ENCODE measurements around the gene STON2. TPM values are rescaled to one million over a fixed set of nuclear protein-coding genes. Genes with fewer than 3 reads are reported as not detected.

STON2 gene
- total and polyA plus RNA-seq, 2 experiments from 2014 or later = 5.0 to 22.7 TPM

DNA sequence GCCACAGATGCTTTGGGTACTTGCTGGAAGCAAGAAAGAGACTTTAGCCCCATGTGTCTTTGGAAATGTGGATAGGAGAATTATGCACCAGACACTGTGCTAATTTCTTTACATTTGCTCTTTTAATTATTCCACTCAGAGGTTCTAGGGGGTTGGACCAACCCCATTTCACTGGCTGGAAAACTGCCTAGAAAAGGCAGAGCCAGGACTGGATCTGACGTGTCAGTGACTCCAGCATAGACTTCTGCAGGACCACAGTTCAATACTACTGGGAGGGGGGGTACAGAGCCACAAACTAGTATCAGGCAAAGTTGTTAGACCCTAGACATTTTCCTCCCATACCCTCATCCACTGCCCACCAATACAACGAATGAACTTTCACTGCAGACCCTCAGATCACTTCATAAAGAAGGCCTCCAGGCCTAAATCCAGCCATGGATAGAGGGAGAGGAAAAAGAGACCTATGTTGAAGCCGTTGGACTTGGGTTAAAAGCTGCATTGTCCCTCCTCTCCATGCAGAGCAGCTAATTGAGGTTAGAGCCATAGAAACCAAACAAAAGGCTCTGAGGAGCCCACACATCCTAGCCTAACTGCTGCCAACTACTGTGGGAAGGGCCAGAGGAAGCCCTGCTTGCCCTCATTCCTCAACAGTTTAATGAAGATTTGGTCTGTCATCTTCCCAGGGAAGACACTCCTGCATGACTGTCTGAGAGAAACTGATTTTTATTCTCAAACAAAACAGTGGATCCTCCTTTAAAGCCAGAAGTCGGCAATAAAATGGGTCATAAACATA is 68.7 kb downstream of the STON2 start:
- 73% methylated on average over 4 of the region's 4 CpGs for WGBS (ENCODE audit: low lambda C conversion rate, missing lambda C conversion rate)
- Histone ChIP-seq H3K36me3 (replicated peaks; ENCODE audit: insufficient read depth, low read depth) (no peaks in the 10 kb centered on the region), H3K4me2 (no peak overlapping the region), H3K27me3 (no peaks in the 10 kb centered on the region), H3K4me3 (no peak overlapping the region), H2AFZ (no peak overlapping the region), H3K4me1 (ENCODE audit: insufficient read depth) (peaks cover 7% of the 10 kb centered on the region), H3K9me2 (replicated peaks; ENCODE audit: insufficient read depth) (no peaks in the 10 kb centered on the region), H4K20me1 (ENCODE audit: insufficient read depth, poor library complexity, severe bottlenecking) (no peaks in the 10 kb centered on the region), H3K9me3 (ENCODE audit: low read depth) (no peaks in the 10 kb centered on the region), H3K27ac (peak overlapping the region; percentile 53), H3K79me2 (no peaks in the 10 kb centered on the region)
- no peak for DNase-seq (ENCODE audit: low spot score)
- TF ChIP-seq EZH2 (IDR thresholded peaks at IDR 0.05; ENCODE audit: borderline replicate concordance) = no peak
- TF ChIP-seq, protein P1, sequence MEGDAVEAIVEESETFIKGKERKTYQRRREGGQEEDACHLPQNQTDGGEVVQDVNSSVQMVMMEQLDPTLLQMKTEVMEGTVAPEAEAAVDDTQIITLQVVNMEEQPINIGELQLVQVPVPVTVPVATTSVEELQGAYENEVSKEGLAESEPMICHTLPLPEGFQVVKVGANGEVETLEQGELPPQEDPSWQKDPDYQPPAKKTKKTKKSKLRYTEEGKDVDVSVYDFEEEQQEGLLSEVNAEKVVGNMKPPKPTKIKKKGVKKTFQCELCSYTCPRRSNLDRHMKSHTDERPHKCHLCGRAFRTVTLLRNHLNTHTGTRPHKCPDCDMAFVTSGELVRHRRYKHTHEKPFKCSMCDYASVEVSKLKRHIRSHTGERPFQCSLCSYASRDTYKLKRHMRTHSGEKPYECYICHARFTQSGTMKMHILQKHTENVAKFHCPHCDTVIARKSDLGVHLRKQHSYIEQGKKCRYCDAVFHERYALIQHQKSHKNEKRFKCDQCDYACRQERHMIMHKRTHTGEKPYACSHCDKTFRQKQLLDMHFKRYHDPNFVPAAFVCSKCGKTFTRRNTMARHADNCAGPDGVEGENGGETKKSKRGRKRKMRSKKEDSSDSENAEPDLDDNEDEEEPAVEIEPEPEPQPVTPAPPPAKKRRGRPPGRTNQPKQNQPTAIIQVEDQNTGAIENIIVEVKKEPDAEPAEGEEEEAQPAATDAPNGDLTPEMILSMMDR (IDR thresholded peaks at IDR 0.05; ENCODE audit: poor library complexity) = no peak
- no peak for TF ChIP-seq EZH2phosphoT487 (IDR thresholded peaks at IDR 0.05; ENCODE audit: low read depth, severe bottlenecking, unreplicated experiment)

DNA sequence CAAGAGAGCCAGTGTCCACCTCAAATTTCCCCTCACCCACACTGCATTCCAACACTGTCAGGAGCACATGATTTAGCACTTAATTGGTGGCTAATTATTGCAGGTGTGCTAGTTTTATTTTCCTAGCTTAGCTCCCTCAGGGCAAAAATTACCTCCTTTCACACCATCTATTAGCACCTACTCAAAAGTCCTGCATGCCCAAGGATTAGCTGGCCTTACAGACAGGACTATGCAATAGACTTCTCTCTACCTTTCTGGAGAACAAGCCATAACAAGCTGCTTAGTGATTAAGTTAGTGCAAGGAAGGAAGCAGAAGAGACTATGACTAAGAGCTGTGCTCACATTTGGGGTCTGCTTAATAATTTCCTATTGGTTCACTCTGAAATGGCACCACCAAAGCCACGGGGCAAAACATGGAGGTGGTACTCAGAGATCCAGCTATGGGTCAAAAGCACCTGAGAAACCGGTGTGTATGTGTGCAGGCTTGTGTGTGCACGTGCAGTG is 69.5 kb downstream of the STON2 start:
- H3K9me2 ChIP-seq (replicated peaks; ENCODE audit: insufficient read depth) = no peaks in the 10 kb centered on the region
- no peaks in the 10 kb centered on the region for H3K27me3 ChIP-seq
- peaks cover 7% of the 10 kb centered on the region for H3K4me1 ChIP-seq (ENCODE audit: insufficient read depth)
- no peaks in the 10 kb centered on the region for H3K36me3 ChIP-seq (replicated peaks; ENCODE audit: insufficient read depth, low read depth)
- H3K79me2 ChIP-seq = no peaks in the 10 kb centered on the region
- no peaks in the 10 kb centered on the region for H3K9me3 ChIP-seq (ENCODE audit: low read depth)
- H3K4me3 ChIP-seq = no peak overlapping the region
- TF ChIP-seq, protein P1 (IDR thresholded peaks at IDR 0.05; ENCODE audit: poor library complexity) = no peak
- TF ChIP-seq EZH2 (IDR thresholded peaks at IDR 0.05; ENCODE audit: borderline replicate concordance) = no peak
- no peak for TF ChIP-seq EZH2phosphoT487 (IDR thresholded peaks at IDR 0.05; ENCODE audit: low read depth, severe bottlenecking, unreplicated experiment)
- no peak for DNase-seq (ENCODE audit: low spot score)
- 50% methylated on average over 3 of the region's 3 CpGs for WGBS (ENCODE audit: low lambda C conversion rate, missing lambda C conversion rate)
- H3K27ac ChIP-seq = no peak overlapping the region
- H4K20me1 ChIP-seq (ENCODE audit: insufficient read depth, poor library complexity, severe bottlenecking) = no peaks in the 10 kb centered on the region
- no peak overlapping the region for H2AFZ ChIP-seq
- no peak overlapping the region for H3K4me2 ChIP-seq

DNA sequence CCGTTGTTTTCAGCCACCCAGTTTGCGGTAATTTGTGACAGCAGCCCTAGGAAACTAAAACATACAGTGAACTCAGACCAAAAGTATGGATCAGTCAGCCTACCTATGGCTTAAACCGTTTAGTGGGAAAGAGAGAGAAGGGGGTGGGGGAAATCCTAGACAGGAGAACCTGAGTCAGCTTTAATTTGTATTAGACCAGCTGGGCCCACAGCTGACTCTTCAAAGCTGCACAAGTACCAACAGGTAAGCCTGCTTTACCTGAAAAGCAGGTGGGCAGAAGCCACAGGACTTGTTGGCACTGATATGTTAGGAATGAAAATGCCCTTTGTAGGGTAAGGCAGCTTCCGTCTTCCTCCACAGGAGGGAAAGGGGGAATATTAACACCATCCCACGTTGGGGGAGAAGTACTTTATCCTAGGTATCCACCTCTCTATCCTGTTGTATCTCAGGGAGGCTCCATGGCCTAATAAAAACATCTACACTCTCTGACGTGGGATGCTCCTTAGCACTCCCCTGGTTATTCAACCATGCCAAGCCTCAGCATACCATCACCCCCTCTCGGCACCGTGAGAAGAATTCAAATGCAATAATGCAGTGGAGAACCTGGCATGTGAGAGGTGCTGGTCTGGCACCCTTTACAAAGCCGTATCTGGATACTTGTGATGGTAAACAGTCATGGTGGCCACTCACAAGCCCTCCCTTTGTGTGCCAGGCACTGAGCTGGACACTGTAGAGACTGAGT is 70.3 kb downstream of the STON2 start:
- Histone ChIP-seq H4K20me1 (ENCODE audit: insufficient read depth, poor library complexity, severe bottlenecking) (no peaks in the 10 kb centered on the region), H3K9me2 (replicated peaks; ENCODE audit: insufficient read depth) (no peaks in the 10 kb centered on the region), H3K4me2 (no peak overlapping the region), H3K4me3 (no peak overlapping the region), H3K27ac (no peak overlapping the region), H3K36me3 (replicated peaks; ENCODE audit: insufficient read depth, low read depth) (no peaks in the 10 kb centered on the region), H3K9me3 (ENCODE audit: low read depth) (no peaks in the 10 kb centered on the region), H2AFZ (no peak overlapping the region), H3K4me1 (ENCODE audit: insufficient read depth) (peaks cover 8% of the 10 kb centered on the region), H3K79me2 (no peaks in the 10 kb centered on the region), H3K27me3 (no peaks in the 10 kb centered on the region)
- WGBS (ENCODE audit: low lambda C conversion rate, missing lambda C conversion rate) = 78% methylated on average over 9 of the region's 9 CpGs
- no peak for DNase-seq (ENCODE audit: low spot score)
- TF ChIP-seq EZH2 (IDR thresholded peaks at IDR 0.05; ENCODE audit: borderline replicate concordance) = no peak
- TF ChIP-seq EZH2phosphoT487 (IDR thresholded peaks at IDR 0.05; ENCODE audit: low read depth, severe bottlenecking, unreplicated experiment) = no peak
- TF ChIP-seq, protein P1 (IDR thresholded peaks at IDR 0.05; ENCODE audit: poor library complexity) = no peak

Data from hepatocyte (in vitro differentiated cells).